Loucy (cell line): ENCODE data around the gene TEKT3.

ENCODE experiments used
- H2AFZ ChIP-seq: fragments of 200-600 bp; sonication (generic); 2 replicates; pipeline ENCODE4 v1.6.0; 2016; ENCODE audit warnings: antibody characterized with exemption, mild to moderate bottlenecking, low read length, moderate library complexity
- H3F3A ChIP-seq: fragments of 200-600 bp; 2 replicates; pipeline ENCODE4 v1.6.0; 2016; ENCODE audit warnings: antibody characterized with exemption, low read depth, mild to moderate bottlenecking
- H3K27me3 ChIP-seq: fragments of 200-600 bp; sonication (generic); 2 replicates; pipeline ENCODE4 v1.6.1; 2014; ENCODE audit warnings: low read length, mild to moderate bottlenecking; ENCODE audit not compliant: insufficient read depth, poor library complexity, severe bottlenecking
- H3K36me3 ChIP-seq: fragments of 200-600 bp; sonication (generic); 2 replicates; pipeline ENCODE4 v1.6.1; 2016; ENCODE audit warnings: low read length; ENCODE audit not compliant: insufficient read depth
- H3K4me1 ChIP-seq: fragments of 200-600 bp; sonication (generic); 2 replicates; pipeline ENCODE4 v1.5.1; 2014; ENCODE audit warnings: low read length, mild to moderate bottlenecking; ENCODE audit not compliant: insufficient read depth, poor library complexity, severe bottlenecking
- H3K4me2 ChIP-seq: fragments of 200-600 bp; sonication (generic); 2 replicates; pipeline ENCODE4 v1.6.0; 2014; ENCODE audit warnings: antibody characterized with exemption, low read length, low read depth, mild to moderate bottlenecking; ENCODE audit not compliant: poor library complexity, severe bottlenecking
- H3K4me3 ChIP-seq: fragments of 200-600 bp; sonication (generic); 2 replicates; pipeline ENCODE4 v1.5.1; 2014; ENCODE audit warnings: low read length, mild to moderate bottlenecking, mixed read lengths; ENCODE audit not compliant: poor library complexity, severe bottlenecking
- H3K79me2 ChIP-seq: fragments of 200-600 bp; sonication (generic); 2 replicates; pipeline ENCODE4 v1.6.1; 2014; ENCODE audit warnings: low read length; ENCODE audit not compliant: insufficient read depth
- H3K9ac ChIP-seq: fragments of 200-600 bp; sonication (generic); 2 replicates; pipeline ENCODE4 v1.6.0; 2014; ENCODE audit warnings: mild to moderate bottlenecking, low read depth, low read length, moderate library complexity; ENCODE audit not compliant: poor library complexity, severe bottlenecking
- H3K9me2 ChIP-seq: fragments of 200-600 bp; sonication (generic); replicated peaks from 2 replicates; pipeline ENCODE4 v1.6.1; 2016; ENCODE audit warnings: low read depth, low read length, mixed read lengths
- H3K9me3 ChIP-seq: fragments of 200-600 bp; sonication (generic); 2 replicates; pipeline ENCODE4 v1.6.1; 2014; ENCODE audit warnings: mild to moderate bottlenecking, antibody characterized with exemption, low read length, low read depth; ENCODE audit not compliant: insufficient read depth
- H4K20me1 ChIP-seq: fragments of 200-600 bp; sonication (generic); 2 replicates; pipeline ENCODE4 v1.6.0; 2014; ENCODE audit warnings: antibody characterized with exemption, low read length, mild to moderate bottlenecking; ENCODE audit not compliant: insufficient read depth, poor library complexity, severe bottlenecking
- CTCF ChIP-seq: fragments of 200-600 bp; sonication (generic); conservative IDR thresholded peaks from 2 replicates; pipeline ENCODE4 v1.5.1; 2014; ENCODE audit warnings: mild to moderate bottlenecking, antibody characterized with exemption, low read length
- EZH2phosphoT487 ChIP-seq: fragments of 200-600 bp; IDR thresholded peaks from 2 replicates; pipeline ENCODE4 v1.6.1; 2018; ENCODE audit warnings: antibody characterized with exemption, mild to moderate bottlenecking, moderate library complexity, borderline replicate concordance

TEKT3 gene

GRCh38 chr17:15266325-15267125, 74.9 kb downstream of the TEKT3 start:
- Histone ChIP-seq H3K9ac (no peak overlapping the region), H3K27me3 (no peaks in the 10 kb centered on the region), H3K4me3 (no peak overlapping the region), H3K36me3 (no peaks in the 10 kb centered on the region), H3K9me2 (no peaks in the 10 kb centered on the region), H3K9me3 (no peaks in the 10 kb centered on the region), H2AFZ (no peak overlapping the region), H3K79me2 (no peaks in the 10 kb centered on the region), H3F3A (no peaks in the 10 kb centered on the region), H3K4me1 (no peaks in the 10 kb centered on the region), H4K20me1 (no peaks in the 10 kb centered on the region), H3K4me2 (no peak overlapping the region)
- TF ChIP-seq EZH2phosphoT487 (no peak), CTCF (no peak)

- Histone ChIP-seq H3K36me3 (no peaks in the 10 kb centered on the region), H3K9me3 (no peaks in the 10 kb centered on the region), H3K79me2 (no peaks in the 10 kb centered on the region), H3K27me3 (no peaks in the 10 kb centered on the region), H3K4me2 (no peak within 1 kb of the TSS), H3K9ac (no peak within 1 kb of the TSS), H3F3A (no peaks in the 10 kb centered on the region), H2AFZ (no peak within 1 kb of the TSS), H3K4me3 (no peak within 1 kb of the TSS), H3K9me2 (no peaks in the 10 kb centered on the region), H3K4me1 (peaks cover 5% of the 10 kb centered on the region), H4K20me1 (no peaks in the 10 kb centered on the region)
- TF ChIP-seq CTCF (no peak), EZH2phosphoT487 (no peak)
These were observed 76.3 kb downstream of the TEKT3 start, which contains the start of gene PMP22 for GRCh38 chr17:15265131-15265530. Gene PMP22 (minus strand): TSS chr17:15265326. CDS start chr17:15260727, 4,599 bp downstream.

GRCh38 chr17:15264542-15264941, 76.9 kb downstream of the TEKT3 start:
- no peaks in the 10 kb centered on the region for H4K20me1 ChIP-seq
- H3K27me3 ChIP-seq: no peaks in the 10 kb centered on the region
- no peak overlapping the region for H3K4me2 ChIP-seq
- H3K9me3 ChIP-seq: no peaks in the 10 kb centered on the region
- no peaks in the 10 kb centered on the region for H3F3A ChIP-seq
- no peak overlapping the region for H3K4me3 ChIP-seq
- TF ChIP-seq CTCF (no peak), EZH2phosphoT487 (no peak)
- H2AFZ ChIP-seq: no peak overlapping the region
- no peaks in the 10 kb centered on the region for H3K36me3 ChIP-seq
- no peaks in the 10 kb centered on the region for H3K9me2 ChIP-seq
- H3K9ac ChIP-seq: no peak overlapping the region
- no peaks in the 10 kb centered on the region for H3K79me2 ChIP-seq
- peaks cover 7% of the 10 kb centered on the region for H3K4me1 ChIP-seq
